NB4 (cell line): Measurements from ENCODE around the gene ERBB4.

Experiments
- MAX ChIP-seq: IDR thresholded peaks from 2 replicates; pipeline ENCODE4 v1.6.1; 2011; ENCODE audit warnings: low read depth, low read length
- POLR2A ChIP-seq: IDR thresholded peaks from 2 replicates; pipeline ENCODE4 v1.6.1; 2011; ENCODE audit warnings: mild to moderate bottlenecking; ENCODE audit not compliant: insufficient read length; ENCODE audit errors: extremely low read depth
- TF ChIP-seq, protein P1 (sequence below): IDR thresholded peaks from one replicate; pipeline ENCODE4 v1.5.1; 2012; ENCODE audit warnings: low read depth, low read length

DNA sequence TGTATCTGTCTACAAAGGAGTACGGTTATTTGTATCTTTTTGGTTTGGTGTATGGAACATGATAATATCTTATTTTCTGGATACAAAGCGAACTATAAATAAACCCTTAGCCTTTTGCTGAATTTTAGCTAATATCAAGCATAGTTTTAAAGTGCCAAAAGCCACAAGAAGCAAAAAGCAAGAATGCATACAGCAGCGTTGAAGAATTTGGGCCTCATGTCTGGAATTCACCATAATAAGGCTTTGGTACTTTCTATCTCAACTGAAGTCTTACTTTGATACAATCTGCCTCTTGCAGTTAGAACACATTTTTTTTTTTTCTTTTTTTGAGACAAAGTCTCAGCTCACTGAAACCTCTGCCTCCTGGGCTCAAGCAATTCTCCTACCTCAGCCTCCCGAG lies 151.5 kb downstream of the ERBB4 start:
- TF ChIP-seq, protein P1, sequence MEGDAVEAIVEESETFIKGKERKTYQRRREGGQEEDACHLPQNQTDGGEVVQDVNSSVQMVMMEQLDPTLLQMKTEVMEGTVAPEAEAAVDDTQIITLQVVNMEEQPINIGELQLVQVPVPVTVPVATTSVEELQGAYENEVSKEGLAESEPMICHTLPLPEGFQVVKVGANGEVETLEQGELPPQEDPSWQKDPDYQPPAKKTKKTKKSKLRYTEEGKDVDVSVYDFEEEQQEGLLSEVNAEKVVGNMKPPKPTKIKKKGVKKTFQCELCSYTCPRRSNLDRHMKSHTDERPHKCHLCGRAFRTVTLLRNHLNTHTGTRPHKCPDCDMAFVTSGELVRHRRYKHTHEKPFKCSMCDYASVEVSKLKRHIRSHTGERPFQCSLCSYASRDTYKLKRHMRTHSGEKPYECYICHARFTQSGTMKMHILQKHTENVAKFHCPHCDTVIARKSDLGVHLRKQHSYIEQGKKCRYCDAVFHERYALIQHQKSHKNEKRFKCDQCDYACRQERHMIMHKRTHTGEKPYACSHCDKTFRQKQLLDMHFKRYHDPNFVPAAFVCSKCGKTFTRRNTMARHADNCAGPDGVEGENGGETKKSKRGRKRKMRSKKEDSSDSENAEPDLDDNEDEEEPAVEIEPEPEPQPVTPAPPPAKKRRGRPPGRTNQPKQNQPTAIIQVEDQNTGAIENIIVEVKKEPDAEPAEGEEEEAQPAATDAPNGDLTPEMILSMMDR, result no peak
- TF ChIP-seq MAX, result no peak
- TF ChIP-seq POLR2A, result no peak
